ENCODE data around the gene MOSPD2.

MOSPD2 gene

GRCh38 chrX:14948691-14949090 is 75.5 kb downstream of the MOSPD2 start:
- Histone ChIP-seq H3K36me3 (no peaks in the 10 kb centered on the region), H3K4me3 (no peak overlapping the region), H3K4me1 (no peaks in the 10 kb centered on the region), H3K27ac (no peak overlapping the region), H4K20me1 (peaks cover 7% of the 10 kb centered on the region; the same call in 1 of the 2 replicates), H3K9me3 (no peaks in the 10 kb centered on the region), H3K9ac (no peak overlapping the region), H3K4me2 (no peak overlapping the region), H3K27me3 (peaks cover 96% of the 10 kb centered on the region)
- no peak for TF ChIP-seq Cebpa-rat (IDR thresholded peaks at IDR 0.05)

DNA sequence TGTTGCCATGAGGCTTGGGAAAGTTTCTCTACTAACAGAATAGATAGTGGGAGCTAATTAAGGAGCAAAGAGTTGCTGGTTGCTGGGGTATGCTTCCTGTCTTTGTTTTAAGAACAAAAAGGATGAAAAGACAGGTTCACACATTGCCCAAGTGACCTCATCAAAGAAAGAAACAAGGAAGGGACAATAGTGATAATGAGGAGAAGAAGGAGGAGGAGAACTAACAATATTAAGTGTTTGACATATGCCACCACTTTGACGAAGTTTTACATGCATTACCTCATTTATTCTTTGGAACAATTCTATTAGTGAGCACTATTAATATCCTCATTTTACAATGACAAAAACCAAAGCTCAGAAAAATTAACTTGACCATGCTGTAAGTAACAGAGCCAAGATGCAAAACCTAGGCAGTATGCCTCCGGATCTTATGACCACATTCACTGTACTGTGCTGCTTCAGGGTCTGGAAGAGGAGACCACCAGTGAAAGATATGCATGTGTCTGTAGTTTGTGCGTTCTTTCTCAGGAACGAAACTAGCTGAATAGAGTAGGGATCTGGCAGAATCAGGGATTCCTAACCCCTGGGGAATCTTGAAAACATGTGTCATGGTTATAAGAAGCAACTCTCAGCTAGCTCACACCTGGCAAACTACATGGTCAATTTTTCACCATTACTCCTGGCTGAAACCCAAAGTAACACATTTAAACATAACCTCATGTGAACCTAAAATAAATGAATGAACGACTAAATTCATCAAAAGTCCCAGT is 83.8 kb downstream of the MOSPD2 start:
- no peak overlapping the region for H3K4me2 ChIP-seq
- no peaks in the 10 kb centered on the region for H3K36me3 ChIP-seq
- H3K9me3 ChIP-seq = peaks cover 8% of the 10 kb centered on the region; the same call in 1 of the 2 replicates
- no peaks in the 10 kb centered on the region for H3K4me1 ChIP-seq
- no peak overlapping the region for H3K9ac ChIP-seq
- no peak for TF ChIP-seq Cebpa-rat (IDR thresholded peaks at IDR 0.05)
- H3K27ac ChIP-seq = no peak overlapping the region
- H3K27me3 ChIP-seq = peaks cover 55% of the 10 kb centered on the region
- no peaks in the 10 kb centered on the region for H4K20me1 ChIP-seq
- no peak overlapping the region for H3K4me3 ChIP-seq

- no peaks in the 10 kb centered on the region; the same call in 1 of the 2 replicates for H4K20me1 ChIP-seq
- H3K4me2 ChIP-seq = no peak overlapping the region
- no peak overlapping the region for H3K9ac ChIP-seq
- peaks cover 40% of the 10 kb centered on the region for H3K27me3 ChIP-seq
- H3K27ac ChIP-seq = no peak overlapping the region
- no peak overlapping the region for H3K4me3 ChIP-seq
- TF ChIP-seq Cebpa-rat (IDR thresholded peaks at IDR 0.05) = no peak
- H3K9me3 ChIP-seq = no peaks in the 10 kb centered on the region
- no peaks in the 10 kb centered on the region for H3K36me3 ChIP-seq
- no peaks in the 10 kb centered on the region for H3K4me1 ChIP-seq
Measured at GRCh38 chrX:14963447-14964236, 90.4 kb downstream of the MOSPD2 start.

GRCh38 chrX:14964500-14964899 is 91.3 kb downstream of the MOSPD2 start:
- H4K20me1 ChIP-seq = no peaks in the 10 kb centered on the region; the same call in 1 of the 2 replicates
- no peak overlapping the region for H3K4me2 ChIP-seq
- no peak overlapping the region for H3K9ac ChIP-seq
- no peak overlapping the region for H3K27ac ChIP-seq
- TF ChIP-seq Cebpa-rat (IDR thresholded peaks at IDR 0.05) = no peak
- peaks cover 34% of the 10 kb centered on the region for H3K27me3 ChIP-seq
- H3K4me1 ChIP-seq = no peaks in the 10 kb centered on the region
- H3K36me3 ChIP-seq = no peaks in the 10 kb centered on the region
- no peaks in the 10 kb centered on the region for H3K9me3 ChIP-seq
- H3K4me3 ChIP-seq = no peak overlapping the region

Data from BLaER1 (cell line).